ENCODE data around the gene GALM.

DNA sequence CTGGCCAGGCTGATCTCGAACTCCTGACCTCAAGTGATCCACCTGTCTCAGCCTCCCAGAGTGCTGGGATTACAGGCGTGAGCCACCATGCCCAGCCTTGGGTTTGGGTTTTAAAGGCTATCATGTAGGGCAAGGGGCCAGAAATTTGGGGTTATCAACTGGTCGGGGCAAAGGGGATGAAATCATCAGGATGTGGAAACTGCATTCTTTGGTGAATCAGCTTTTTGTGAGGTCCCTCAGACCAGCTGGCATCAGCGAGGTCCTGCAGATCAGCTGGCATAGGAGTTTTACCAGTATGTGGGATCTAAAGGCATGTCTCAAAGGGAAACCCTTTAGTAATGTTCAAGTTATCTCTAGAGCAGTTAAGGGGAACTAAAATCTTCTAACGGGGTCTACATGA lies 105.7 kb downstream of the GALM start:
- TF ChIP-seq EZH2 (IDR thresholded peaks at IDR 0.05; ENCODE audit: borderline replicate concordance, low read length) (no peak), CTCF (IDR thresholded peaks at IDR 0.05; ENCODE audit: low read length) (no peak)
